GM19023 (cell line): ENCODE measurements around the gene NR1D1.

Experiments used
- ATAC-seq: cut with Tn5 transposase; IDR thresholded peaks from one replicate; pipeline ENCODE4 v1.9.1; 2021; ENCODE audit warnings: mild to moderate bottlenecking, moderate library complexity; ENCODE audit not compliant: unreplicated experiment

The NR1D1 gene

GRCh38 chr17:40111221-40112128 lies 11.1 kb upstream of the NR1D1 start:
- no peak for ATAC-seq

- ATAC-seq = no peak
Observed at GRCh38 chr17:40110026-40110845, 9.8 kb upstream of the NR1D1 start.

- ATAC-seq = no peak
Observed at GRCh38 chr17:40108970-40109824, 8.8 kb upstream of the NR1D1 start.

GRCh38 chr17:40107522-40108174 lies 7.3 kb upstream of the NR1D1 start:
- ATAC-seq = no peak

- ATAC-seq = no peak
Observed at GRCh38 chr17:40106760-40107521, 6.6 kb upstream of the NR1D1 start.

- no peak for ATAC-seq
Observed at GRCh38 chr17:40105861-40106759, 5.7 kb upstream of the NR1D1 start.

GRCh38 chr17:40104594-40105486 lies 4.5 kb upstream of the NR1D1 start:
- ATAC-seq = no peak

- no peak for ATAC-seq
Observed at GRCh38 chr17:40103688-40104087, 3.3 kb upstream of the NR1D1 start.

GRCh38 chr17:40103071-40103661 lies 2.8 kb upstream of the NR1D1 start:
- ATAC-seq = no peak

GRCh38 chr17:40101367-40102210 lies 1.2 kb upstream of the NR1D1 start:
- ATAC-seq = no peak

- ATAC-seq = no peak
Observed at GRCh38 chr17:40100669-40101366, 429 bp upstream of the NR1D1 start.

- ATAC-seq = no peak
Observed at GRCh38 chr17:40099619-40100418, 570 bp downstream of the NR1D1 start.

GRCh38 chr17:40098846-40099618 lies 1.4 kb downstream of the NR1D1 start:
- peak; percentile 61 for ATAC-seq
